Measurements from ENCODE around the gene HRAS. TPM values are rescaled to one million over a fixed set of nuclear protein-coding genes. Genes with fewer than 3 reads are reported as not detected.

Gene HRAS
- total RNA-seq, 1 experiment from 2014 or later: 69.0 TPM

- Histone ChIP-seq H3K36me3 (ENCODE audit: control insufficient read depth, insufficient read depth, low read length) (peaks cover 9% of the 10 kb centered on the region), H3K9me3 (no peaks in the 10 kb centered on the region), H3K4me1 (peaks cover 56% of the 10 kb centered on the region), H3K27me3 (replicated peaks; ENCODE audit: control insufficient read depth, insufficient read depth, low read length) (no peaks in the 10 kb centered on the region), H3K4me3 (ENCODE audit: low read depth, low read length) (no peak overlapping the region)
- H3K27ac Mint-ChIP-seq (ENCODE audit: unreplicated experiment): peak overlapping the region; percentile 57
- no TSS peak for BruUV-seq (replicated peaks)
- H3K4me3 Mint-ChIP-seq (ENCODE audit: unreplicated experiment): no peak overlapping the region
- peaks cover 14% of the 10 kb centered on the region for H3K4me1 Mint-ChIP-seq (ENCODE audit: low read depth, unreplicated experiment)
- H3K9me3 Mint-ChIP-seq (ENCODE audit: unreplicated experiment): no peaks in the 10 kb centered on the region
- H3K27me3 Mint-ChIP-seq (ENCODE audit: insufficient read depth, unreplicated experiment): no peaks in the 10 kb centered on the region
- TF ChIP-seq, protein P1, sequence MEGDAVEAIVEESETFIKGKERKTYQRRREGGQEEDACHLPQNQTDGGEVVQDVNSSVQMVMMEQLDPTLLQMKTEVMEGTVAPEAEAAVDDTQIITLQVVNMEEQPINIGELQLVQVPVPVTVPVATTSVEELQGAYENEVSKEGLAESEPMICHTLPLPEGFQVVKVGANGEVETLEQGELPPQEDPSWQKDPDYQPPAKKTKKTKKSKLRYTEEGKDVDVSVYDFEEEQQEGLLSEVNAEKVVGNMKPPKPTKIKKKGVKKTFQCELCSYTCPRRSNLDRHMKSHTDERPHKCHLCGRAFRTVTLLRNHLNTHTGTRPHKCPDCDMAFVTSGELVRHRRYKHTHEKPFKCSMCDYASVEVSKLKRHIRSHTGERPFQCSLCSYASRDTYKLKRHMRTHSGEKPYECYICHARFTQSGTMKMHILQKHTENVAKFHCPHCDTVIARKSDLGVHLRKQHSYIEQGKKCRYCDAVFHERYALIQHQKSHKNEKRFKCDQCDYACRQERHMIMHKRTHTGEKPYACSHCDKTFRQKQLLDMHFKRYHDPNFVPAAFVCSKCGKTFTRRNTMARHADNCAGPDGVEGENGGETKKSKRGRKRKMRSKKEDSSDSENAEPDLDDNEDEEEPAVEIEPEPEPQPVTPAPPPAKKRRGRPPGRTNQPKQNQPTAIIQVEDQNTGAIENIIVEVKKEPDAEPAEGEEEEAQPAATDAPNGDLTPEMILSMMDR (IDR thresholded peaks at IDR 0.05; ENCODE audit: insufficient read depth in 1 of 2, low read depth in 1 of 2, low read length in 1 of 2, severe bottlenecking in 1 of 2, unreplicated experiment in 1 of 2): no peak
- peaks cover 76% of the 10 kb centered on the region for H3K36me3 Mint-ChIP-seq (ENCODE audit: insufficient read depth, unreplicated experiment)
- ChIA-PET POLR2A (interaction anchor here (3.1 kb wide), 1 partner anchor 13 kb away, joined by 17 read pairs; the partner anchor contains the start of gene PHRF1), CTCF (no interaction called here)
- peak in 1 of 2 experiments; percentile 36 for DNase-seq
- intact Hi-C loops (cut with micrococcal nuclease; ENCODE audit: unreplicated experiment): loop anchor here (10.0 kb wide), 1 partner anchor 132 kb away; the partner anchor contains the start of genes DEAF1 and TMEM80
These were observed 27.9 kb upstream of the HRAS start for GRCh38 chr11:563066-563811.

DNA sequence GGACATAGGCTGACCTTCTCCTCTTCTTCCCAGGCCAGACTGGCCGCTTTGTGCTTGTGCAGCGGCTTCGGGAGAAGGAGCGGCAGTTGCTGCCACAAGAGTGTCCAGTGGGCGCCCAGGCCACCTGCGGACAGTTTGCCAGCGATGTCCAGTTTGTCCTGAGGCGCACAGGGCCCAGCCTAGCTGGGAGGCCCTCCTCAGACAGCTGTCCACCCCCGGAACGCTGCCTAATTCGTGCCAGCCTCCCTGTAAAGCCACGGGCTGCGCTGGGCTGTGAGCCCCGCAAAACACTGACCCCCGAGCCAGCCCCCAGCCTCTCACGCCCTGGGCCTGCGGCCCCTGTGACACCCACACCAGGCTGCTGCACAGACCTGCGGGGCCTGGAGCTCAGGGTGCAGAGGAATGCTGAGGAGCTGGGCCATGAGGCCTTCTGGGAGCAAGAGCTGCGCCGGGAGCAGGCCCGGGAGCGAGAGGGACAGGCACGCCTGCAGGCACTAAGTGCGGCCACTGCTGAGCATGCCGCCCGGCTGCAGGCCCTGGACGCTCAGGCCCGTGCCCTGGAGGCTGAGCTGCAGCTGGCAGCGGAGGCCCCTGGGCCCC is 26.8 kb upstream of the HRAS start:
- H3K27me3 Mint-ChIP-seq (ENCODE audit: insufficient read depth, unreplicated experiment): no peaks in the 10 kb centered on the region
- Histone ChIP-seq H3K9me3 (no peaks in the 10 kb centered on the region), H3K27me3 (replicated peaks; ENCODE audit: control insufficient read depth, insufficient read depth, low read length) (no peaks in the 10 kb centered on the region), H3K4me1 (peaks cover 50% of the 10 kb centered on the region), H3K36me3 (ENCODE audit: control insufficient read depth, insufficient read depth, low read length) (peaks cover 8% of the 10 kb centered on the region), H3K4me3 (ENCODE audit: low read depth, low read length) (peak overlapping the region; percentile 51)
- no peaks in the 10 kb centered on the region for H3K9me3 Mint-ChIP-seq (ENCODE audit: unreplicated experiment)
- no peak overlapping the region for H3K27ac Mint-ChIP-seq (ENCODE audit: unreplicated experiment)
- BruUV-seq (replicated peaks): TSS peak; percentile 21
- peaks cover 66% of the 10 kb centered on the region for H3K36me3 Mint-ChIP-seq (ENCODE audit: insufficient read depth, unreplicated experiment)
- peaks cover 14% of the 10 kb centered on the region for H3K4me1 Mint-ChIP-seq (ENCODE audit: low read depth, unreplicated experiment)
- ChIA-PET POLR2A (interaction anchor here (0.6 to 1.2 kb wide), 4 partner anchors 14 to 257 kb away, joined by 3 to 12 read pairs (median 6); partner anchors contain the start of genes PHRF1 and TMEM80), CTCF (no interaction called here)
- TF ChIP-seq, protein P1 (IDR thresholded peaks at IDR 0.05; ENCODE audit: insufficient read depth in 1 of 2, low read depth in 1 of 2, low read length in 1 of 2, severe bottlenecking in 1 of 2, unreplicated experiment in 1 of 2): no peak
- intact Hi-C loops (cut with micrococcal nuclease; ENCODE audit: unreplicated experiment): loop anchor here (10.0 kb wide), 1 partner anchor 133 kb away; the partner anchor contains the start of genes DEAF1 and TMEM80
- peak overlapping the region; percentile 90 for H3K4me3 Mint-ChIP-seq (ENCODE audit: unreplicated experiment)
- peak in 1 of 2 experiments; percentile 34 for DNase-seq
